NCI-H1092 (cell line): Measurements from ENCODE around the gene IL1F10.

ENCODE experiments used
- DNase-seq: peaks from one replicate; lab custom pipeline; 2025; lab: John Stamatoyannopoulos, UW

Gene IL1F10

DNA sequence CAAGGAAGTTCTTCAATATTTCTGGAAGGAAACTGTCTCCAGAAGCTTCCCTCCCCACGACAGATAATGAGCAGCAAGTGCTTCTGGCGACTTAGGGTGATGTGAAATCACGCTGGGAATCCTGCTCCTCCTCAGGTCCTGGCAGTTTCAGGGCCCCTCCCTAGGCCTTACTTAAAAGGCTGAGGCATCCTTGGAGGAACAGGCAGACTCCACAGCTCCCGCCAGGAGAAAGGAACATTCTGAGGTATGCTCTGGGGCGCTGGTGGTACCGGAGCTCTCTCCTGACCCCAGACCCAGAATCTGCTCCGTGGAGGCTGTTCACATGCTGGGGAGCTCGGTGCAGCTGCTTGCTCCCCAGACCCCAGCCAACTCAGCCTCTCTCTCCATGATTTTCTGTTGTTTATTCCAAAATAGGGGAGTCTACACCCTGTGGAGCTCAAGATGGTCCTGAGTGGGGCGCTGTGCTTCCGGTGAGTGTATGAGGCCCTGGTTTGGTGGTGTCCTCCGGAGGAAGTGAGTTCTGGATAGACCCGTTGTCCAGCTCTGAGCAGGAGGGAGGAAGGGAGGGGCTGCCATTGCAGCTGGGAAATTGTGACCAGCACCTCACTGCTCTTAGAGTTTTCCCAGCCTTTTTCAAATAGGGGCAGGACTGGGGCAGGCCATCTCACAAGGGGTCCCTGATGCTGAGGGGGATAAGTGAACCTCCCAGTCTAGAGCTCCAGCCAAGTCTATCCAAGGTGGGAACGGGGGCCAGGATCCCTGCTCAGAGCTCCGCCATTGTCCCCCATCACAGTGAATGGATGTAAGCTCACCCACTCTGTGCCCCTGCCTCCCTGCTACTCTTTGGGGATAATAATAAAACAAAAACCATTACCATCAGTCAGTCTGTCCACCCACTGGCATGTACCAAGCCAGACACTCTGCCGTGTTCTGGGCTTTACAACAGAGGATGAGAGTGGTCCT lies 8.5 kb upstream of the IL1F10 start, which contains the start of gene IL36RN:
Gene IL36RN (plus strand): TSS at position 201 of the 963 bp plus-strand sequence. CDS start 241 bp downstream, at position 442.
- no peak for DNase-seq

DNA sequence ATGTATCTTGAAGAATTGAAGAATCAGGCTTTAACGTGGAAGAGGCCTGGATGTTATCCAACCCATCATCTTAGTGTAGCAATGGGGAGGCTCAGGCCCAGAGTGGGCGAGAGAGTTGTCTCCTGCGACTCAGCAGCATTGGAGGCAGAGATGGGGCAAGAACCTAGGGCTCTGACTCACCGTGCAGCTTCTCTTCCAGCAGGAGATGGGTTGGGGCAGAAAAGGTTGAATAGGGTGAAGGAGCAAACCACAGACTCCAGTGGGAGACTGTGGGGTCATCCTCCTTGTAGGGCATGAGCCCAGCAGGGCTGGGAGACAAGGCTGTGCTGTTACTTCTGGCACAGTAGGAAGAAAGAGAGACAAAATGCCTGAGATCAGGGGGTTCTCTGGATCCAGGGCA lies 7.4 kb upstream of the IL1F10 start:
- no peak for DNase-seq

DNA sequence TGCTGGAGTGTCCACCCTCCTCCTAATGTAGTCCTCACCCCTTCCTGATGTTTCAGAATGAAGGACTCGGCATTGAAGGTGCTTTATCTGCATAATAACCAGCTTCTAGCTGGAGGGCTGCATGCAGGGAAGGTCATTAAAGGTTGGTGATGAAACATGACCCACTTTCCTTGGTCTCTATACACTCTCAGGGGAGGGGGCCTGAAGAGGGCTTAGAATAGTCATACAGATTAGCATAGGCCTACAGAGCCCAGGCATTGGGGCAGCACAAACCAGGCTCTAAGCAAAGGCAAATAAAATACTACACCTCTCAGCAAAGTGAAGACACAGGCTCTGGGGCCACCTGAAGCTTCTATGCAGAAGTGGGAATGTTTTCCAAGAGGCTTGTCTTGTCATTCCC lies 7.0 kb upstream of the IL1F10 start:
- DNase-seq: no peak

DNA sequence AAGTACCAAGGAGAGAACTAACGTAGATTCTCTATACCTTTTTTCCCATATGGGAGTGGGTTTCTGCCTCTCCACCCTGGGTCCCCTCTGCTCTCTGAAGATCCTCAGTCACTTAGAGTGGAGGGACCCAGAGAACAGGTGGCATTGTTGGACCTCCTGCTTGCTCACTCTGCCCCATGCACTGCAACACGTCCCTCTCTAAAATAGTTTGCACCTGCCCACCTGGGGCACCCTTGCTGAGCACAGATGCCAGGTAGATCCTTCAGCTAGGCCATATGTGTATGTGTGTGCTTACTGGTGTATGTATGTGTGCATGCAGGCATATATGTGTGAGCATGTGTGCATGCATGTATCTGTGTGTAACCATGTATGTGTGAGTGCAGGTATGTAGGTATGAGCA lies 6.5 kb upstream of the IL1F10 start:
- DNase-seq: no peak

DNA sequence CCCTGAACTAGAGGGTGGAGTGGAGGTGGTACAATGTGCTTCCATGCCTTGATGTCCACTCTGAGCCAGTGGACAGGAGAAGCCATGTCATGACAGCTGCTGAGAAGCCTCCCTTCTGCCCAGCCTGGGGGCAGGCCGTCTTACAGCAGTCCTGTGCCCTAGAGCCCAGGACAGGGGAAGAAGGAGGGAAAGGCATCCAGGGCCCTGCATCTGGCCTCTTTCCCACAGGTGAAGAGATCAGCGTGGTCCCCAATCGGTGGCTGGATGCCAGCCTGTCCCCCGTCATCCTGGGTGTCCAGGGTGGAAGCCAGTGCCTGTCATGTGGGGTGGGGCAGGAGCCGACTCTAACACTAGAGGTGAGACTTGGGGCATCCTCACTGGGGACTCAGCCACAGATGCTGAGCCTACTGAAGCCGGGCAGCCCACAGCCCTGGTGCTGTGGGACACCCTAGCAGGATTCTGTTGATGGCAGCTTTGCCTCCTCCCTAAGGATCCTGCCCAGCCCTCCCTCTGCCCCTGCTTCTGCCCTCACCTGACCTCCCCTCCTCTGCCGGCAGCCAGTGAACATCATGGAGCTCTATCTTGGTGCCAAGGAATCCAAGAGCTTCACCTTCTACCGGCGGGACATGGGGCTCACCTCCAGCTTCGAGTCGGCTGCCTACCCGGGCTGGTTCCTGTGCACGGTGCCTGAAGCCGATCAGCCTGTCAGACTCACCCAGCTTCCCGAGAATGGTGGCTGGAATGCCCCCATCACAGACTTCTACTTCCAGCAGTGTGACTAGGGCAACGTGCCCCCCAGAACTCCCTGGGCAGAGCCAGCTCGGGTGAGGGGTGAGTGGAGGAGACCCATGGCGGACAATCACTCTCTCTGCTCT lies 5.6 kb upstream of the IL1F10 start:
- no peak for DNase-seq

DNA sequence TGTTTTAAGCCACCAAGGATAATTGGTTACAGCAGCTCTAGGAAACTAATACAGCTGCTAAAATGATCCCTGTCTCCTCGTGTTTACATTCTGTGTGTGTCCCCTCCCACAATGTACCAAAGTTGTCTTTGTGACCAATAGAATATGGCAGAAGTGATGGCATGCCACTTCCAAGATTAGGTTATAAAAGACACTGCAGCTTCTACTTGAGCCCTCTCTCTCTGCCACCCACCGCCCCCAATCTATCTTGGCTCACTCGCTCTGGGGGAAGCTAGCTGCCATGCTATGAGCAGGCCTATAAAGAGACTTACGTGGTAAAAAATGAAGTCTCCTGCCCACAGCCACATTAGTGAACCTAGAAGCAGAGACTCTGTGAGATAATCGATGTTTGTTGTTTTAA lies 3.5 kb upstream of the IL1F10 start:
- no peak for DNase-seq

DNA sequence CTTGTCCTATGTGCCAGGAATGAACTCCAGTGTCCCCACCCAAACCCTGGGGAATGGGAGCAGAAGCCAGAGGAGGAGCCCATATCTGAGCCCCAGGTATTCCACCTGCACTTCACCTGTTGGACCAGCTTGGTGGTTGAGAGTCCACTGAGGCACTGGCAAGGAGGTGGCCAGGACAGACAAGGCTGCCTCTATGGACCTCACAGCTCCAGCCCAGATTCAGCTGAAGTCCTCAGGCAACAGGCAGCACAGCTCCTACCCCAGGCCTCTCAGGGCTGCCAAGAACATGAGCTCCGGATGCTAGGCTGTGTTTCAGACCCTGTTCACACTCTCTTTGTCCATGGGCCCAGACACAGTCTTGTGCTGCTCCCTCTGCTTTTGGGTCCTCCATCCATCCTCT lies 2.9 kb upstream of the IL1F10 start:
- DNase-seq: no peak

DNA sequence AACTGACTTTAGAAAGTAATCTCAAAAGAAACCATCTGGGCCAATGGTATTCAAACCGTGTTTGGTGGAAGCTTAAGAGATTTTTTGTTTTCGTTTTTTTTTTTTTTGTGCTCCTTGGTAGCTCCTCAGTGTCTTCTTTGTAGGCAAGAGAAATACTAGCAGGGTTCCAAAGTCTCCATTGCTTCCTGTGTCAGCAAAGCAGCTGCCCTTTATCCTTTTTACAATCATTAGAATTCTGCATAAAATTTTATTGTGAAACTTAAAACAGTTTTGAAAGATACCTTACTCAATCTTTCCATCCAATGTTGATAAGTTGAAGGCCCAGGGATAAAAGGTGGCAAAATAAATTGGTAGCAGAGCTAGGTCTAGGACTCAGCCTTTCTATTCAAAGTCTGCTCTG lies 479 bp downstream of the IL1F10 start:
- DNase-seq: no peak

DNA sequence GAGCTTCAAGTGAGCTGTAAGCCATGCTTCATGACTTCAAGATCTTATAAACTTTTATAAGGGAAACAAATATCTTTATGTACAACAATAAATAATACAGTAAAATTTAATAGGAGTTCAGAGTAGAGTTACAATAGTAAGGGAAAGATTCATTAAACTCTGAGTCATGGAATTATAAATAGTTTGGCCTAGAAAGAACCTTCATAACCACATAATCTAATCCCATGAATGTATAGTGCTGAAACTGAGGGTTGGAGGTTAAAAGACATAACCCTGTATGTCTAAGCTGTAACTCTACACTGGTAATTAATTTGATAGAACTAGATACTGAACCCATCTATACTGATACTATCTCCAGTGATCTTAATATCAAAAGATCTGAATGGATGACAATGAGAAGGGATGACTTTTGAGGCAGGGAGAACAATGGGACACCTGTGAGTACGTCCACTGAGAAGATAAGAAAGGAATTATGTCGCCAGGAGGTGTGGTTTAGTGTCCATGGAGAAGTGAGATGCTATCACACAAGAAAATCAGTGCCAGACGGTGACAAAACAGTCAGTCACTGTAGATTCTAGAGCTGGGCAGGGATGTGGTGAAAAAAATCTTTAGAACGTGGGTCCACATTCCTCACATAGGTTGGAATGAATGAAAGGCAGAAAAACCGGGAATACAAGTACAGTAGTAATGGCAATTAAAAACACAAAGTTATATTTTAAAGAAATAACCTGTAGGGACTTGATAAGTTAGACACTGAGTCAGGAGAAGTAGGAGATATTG lies 1.1 kb downstream of the IL1F10 start:
- no peak for DNase-seq

DNA sequence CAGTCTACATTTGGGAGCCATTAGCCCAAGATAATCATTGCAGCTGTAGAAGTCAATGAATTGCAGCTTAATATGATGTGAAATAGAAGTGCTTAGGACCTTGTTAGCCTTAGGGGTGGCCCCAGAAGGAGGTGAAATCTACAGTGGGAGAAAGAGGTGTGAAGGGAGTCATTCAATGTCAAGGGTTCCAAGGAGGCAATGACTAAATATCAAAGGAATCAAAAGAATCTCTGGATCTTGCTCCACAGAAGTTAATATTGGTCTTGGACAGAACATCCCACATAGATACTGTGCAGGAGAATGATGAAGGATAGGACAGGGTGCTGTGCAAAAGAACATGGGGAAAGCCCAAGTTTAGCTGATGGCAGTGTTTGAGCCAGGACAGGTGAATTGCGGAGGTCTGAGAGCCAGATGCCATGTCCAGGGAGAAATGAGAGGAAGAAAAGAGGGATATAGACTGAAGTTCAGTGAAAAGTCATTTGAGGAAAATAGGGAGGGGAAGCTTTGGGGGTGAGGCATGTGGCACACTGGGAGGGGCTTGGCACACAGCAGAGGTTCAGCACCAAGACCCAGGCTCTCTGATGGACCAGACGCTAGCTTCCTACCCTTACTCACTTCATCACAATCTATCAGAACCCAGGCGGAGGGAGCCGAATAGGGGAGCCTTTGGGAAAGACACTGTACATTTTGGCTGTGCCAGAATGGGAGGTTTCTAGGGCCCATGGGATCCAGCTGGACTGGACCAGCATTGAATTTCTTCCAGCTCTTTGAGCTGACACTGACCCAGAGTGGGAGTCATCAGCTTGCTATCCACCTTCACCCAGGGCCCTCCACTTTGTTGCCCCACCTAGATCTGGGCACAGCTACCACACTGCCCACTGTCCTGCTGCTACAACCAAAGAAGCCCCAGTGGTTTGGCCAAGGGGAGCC lies 2.2 kb downstream of the IL1F10 start:
- no peak for DNase-seq

DNA sequence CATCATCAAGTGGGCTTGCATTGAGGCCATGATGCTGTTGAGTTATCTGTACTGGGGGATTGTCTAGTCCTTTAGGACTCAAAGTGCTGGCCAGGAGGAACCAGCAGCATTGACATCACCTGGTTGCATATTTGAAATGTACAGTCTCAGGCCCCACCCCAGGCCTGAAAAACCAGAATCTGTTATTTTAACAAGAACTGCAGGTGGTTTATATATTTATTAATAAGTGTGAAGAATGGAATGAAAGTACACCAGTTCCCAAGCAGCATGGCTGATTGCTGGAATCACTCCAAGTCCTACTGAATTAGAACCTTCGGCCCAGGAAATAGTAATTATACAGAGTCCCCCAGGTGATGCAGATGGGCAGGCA lies 2.8 kb downstream of the IL1F10 start:
- DNase-seq: no peak

DNA sequence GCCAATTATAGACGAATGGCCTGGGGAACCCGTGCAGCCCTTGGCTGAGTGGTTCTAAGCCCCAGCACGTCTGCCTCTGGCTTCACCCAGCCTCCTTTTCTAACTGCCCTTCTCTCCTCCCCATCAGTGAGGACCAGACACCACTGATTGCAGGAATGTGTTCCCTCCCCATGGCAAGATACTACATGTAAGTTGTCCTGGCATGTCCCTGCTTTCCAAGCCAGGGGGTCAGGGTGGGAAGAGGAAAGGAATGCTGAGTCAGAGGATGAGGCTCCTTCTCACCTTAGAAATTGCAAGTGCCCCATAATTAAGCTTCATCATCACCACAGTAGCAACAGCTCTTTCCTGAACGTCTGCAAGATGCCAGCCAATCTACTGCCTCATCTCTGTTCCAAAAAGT lies 4.8 kb downstream of the IL1F10 start:
- no peak for DNase-seq

DNA sequence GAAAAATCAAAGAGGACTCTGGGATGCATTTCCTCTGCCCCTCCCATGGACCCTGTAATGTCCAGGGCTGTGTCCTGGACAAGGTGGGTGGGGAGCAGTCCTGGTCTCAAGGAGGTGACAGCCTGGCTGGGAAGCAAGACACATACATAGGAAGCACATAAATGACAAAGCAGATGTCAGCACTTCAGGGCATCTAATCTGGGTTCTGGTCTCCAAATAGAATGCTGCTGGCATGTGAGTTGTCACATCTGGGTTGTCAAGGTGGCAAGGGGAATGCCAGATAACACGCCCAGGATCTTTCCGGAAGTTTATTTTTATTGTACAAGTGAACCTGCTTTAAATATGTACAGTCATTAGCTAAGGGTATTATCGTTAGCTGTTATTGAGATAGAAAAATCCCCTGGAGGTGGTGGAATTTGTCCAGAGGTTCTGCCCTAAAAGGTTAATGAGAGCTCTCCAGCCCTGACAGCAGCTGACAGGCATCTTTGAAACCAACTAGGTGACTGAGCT lies 5.6 kb downstream of the IL1F10 start:
- DNase-seq: no peak

DNA sequence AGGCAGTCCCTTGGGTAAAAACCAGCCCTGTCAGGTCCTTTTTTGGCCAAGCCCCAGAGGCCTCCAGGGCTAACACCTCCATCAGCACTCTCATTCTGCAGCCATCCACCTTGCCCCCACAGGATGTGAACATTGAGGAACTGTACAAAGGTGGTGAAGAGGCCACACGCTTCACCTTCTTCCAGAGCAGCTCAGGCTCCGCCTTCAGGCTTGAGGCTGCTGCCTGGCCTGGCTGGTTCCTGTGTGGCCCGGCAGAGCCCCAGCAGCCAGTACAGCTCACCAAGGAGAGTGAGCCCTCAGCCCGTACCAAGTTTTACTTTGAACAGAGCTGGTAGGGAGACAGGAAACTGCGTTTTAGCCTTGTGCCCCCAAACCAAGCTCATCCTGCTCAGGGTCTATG lies 7.3 kb downstream of the IL1F10 start:
- no peak for DNase-seq

DNA sequence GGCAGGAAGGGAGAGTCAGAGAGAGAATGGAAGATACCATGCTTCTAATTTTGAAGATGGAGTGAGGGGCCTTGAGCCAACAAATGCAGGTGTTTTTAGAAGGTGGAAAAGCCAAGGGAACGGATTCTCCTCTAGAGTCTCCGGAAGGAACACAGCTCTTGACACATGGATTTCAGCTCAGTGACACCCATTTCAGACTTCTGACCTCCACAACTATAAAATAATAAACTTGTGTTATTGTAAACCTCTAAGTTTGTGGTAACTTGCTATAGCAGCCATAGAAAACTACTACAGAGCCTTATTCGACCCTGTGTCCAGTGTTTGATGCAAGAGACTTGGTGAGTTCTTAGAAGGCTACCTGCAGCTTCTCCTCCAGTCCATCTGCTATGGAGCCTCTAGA lies 7.8 kb downstream of the IL1F10 start:
- no peak for DNase-seq

DNA sequence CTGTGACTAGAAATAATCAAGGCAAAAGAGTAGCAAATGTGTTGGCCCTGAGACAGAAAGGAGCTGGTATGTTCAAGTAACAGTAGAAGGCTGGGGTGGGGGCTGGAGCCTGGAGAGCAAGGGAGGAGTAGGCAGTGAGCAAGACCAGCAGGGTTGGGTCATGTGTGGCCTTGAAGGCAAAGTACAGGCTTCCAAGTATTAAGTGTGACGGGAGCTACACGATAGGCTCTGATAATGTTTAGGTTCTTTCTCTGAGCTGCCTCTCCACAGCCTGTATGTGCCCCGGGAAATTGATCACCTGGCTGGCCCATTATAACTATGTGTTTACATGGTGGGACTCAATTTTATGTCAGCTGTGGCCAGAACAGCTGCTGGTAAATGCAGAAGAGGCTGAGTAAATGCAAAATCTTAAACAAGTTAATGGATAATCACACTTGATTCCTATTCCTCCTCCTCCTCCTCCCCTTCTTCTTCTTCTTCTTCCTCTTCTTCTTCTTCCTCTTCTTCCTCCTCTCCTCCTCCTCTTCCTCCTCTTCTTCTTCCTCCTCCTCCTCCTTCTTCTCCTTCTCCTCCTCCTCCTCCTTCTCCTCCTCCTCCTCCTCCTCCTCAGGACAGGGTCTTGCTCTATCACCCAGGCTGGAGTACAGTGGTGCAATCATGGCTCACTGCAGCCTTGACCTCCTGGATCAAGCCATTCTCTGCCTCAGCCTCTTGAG lies 9.3 kb downstream of the IL1F10 start:
- DNase-seq: no peak

DNA sequence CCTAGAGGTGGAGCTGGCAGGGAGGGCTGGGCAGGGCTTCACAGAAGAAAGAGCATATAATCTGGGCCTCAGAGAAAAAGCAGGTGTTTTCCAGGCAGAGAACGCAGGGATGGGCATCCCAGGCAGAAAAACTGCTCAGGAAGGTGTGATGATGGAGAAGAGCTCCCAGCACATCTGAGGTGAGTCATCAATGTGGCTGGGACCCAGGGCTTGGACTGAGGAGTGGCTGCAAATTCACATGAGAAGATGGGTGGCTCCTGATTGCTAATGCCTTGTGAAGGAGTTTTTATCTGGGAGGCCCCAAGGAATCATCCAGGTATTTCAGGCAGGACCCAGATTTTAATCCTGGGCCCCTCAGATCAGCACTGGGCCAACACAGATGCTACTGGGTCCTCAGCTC lies 10.2 kb downstream of the IL1F10 start:
- DNase-seq: no peak

DNA sequence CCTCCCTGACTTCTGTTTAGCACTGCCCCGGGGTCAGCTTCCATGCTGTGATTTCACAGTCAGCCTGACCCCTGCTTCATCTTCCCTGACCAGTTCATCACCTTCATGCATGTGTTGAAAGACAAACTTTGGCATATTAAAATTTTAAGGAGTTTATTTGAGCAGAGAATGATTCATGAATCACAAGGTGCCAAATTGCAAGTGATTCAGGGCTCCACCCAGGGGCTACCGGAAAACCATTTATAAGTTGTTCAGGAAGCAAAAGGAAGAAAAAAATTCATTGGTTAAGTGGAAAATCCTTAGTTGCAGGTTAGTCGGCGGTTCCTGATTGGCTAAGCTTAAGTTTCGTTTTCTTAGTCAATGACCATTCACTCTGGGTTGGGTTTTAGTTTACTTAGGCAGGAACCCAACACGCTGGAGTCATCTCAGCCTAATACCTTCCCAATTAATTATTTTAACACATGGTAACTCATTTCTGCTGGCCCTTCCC lies 10.6 kb downstream of the IL1F10 start:
- no peak for DNase-seq

DNA sequence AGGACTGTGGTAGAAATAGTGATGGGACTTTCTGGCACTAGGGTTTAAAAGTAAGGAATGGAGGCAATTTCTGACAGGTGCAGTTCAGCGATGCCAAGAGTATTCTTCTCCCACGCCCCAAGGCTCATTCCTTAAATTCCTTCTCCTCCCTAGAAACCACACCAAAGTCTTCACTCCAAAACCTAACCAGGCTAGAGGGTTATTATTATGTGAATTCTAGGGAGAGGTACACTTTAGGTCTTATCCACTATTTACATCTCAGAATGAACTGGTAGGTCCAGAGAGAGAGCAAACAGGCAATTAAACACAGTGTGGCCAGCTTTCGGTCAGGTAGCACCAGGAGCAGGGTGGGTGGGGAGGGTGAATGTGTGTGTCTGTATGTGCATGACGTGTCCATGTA lies 11.4 kb downstream of the IL1F10 start:
- no peak for DNase-seq

DNA sequence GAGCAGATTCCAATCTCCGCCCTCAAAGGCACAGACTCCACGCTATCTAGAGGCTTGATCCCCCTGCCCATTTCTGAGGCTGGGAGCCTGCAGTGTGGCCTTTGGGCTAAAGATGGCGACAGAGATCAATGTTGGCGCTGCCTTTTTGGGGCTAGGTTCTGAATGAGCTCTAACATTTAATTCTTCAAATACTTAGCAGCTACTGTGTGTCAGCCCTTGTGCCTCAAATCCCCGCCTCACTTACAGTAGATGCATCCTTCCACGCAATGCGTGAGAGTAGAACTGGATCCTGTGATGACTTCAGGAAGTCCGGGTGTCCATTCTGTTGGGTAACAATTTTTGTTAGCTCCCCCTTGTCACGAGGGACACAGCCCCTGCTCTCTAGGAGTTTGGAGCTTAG lies 12.4 kb downstream of the IL1F10 start:
- DNase-seq: peak; percentile 0
